Measurements from ENCODE around the gene LAMC3.

- no peak for TF ChIP-seq POLR2AphosphoS5 (IDR thresholded peaks at IDR 0.05; ENCODE audit: low read depth, low read length)
- no peak for TF ChIP-seq POLR2A (IDR thresholded peaks at IDR 0.05; ENCODE audit: low read depth, low read length)
- TF ChIP-seq SPI1 (IDR thresholded peaks at IDR 0.05; ENCODE audit: low read depth, low read length), result no peak
Observed at GRCh38 chr9:130987054-130987453, 21.9 kb upstream of the LAMC3 start.
